Activated naive CD8-positive, alpha-beta T cell treated with anti-CD3 and anti-CD28 coated beads, Interleukin-2, amount 50 U/mL, for 16 hours (primary cell): Measurements from ENCODE around the gene COL13A1.

ENCODE experiments used
- DNase-seq: peaks from one replicate; pipeline ENCODE4 v3.0.0-alpha.2; 2020; ENCODE audit warnings: low read depth, low spot score

Gene COL13A1

DNA sequence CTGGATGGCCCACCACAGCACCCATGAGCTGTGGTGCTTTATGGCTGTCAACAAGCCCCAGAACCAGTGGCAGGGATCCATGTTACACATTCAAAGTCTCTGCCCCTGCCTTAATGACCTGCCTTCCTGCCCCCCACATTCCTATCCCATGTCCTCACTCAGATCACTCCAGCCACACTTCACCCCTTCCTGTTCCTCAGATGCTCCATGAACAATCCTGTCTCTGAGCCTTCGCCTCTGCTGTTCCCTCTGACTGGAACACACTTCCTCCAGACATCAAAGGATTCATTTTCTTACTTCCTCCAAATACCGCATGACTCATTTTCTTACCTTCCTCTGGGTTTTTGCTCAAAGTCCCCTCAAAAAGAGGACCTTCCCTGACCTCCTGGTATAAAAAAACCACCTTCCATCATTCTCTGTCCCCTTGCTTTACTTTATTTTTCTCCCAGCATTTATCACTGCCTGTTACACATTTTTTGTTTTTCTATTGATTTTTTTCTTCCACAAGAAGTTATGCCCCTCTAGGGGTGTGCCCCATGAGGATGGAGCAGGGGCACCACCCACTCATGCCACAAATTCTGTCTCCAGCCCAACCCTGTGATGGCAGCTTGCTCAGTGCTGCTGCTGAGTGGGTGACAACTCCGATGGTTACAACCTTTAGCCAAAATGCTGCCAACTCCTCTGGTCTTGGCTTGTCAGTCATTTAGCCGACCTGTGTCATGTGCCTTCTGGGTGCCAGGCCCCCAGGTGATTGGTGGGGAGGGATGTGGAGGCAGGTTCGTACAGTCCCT is 18.2 kb downstream of the COL13A1 start:
- no peak for DNase-seq

DNA sequence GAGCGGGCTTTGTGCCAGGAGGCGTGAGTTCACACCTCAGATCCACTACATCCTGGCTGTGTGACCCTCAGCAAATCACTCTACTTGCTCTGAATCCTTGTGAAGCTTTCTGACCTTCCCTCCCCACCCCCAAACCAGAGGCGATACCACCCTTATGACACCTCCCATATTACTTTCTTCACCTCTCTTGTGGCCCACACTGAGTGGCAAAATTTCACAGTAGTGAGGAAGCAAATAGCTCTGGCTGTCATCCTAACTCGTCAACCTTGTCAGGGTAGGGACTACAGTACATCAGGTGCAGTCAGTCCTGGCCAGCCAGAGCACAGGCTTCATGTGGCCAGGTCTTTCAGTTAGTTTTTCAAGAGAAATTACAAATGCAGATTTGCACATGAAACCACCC is 19.1 kb downstream of the COL13A1 start:
- no peak for DNase-seq

DNA sequence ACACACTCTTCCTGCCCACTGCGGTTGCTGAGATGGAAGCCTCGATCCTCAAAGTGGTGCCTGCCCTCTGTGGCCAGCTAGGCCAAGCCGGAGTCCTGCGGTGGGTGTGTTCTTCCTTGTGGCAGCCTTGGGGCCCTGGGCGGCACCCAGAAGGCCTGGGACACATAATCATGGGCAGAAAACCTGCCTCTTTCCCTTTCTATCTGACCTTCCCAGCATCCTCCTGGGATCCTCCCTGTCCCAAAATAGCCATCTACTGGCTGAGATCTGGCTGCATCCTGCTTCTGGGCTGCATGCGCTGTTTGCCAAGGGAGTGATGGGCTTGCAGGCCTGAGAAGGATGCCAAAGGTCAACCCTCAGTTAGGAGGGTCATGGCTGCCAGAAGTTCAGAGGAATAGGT is 23.9 kb downstream of the COL13A1 start:
- DNase-seq, result no peak

DNA sequence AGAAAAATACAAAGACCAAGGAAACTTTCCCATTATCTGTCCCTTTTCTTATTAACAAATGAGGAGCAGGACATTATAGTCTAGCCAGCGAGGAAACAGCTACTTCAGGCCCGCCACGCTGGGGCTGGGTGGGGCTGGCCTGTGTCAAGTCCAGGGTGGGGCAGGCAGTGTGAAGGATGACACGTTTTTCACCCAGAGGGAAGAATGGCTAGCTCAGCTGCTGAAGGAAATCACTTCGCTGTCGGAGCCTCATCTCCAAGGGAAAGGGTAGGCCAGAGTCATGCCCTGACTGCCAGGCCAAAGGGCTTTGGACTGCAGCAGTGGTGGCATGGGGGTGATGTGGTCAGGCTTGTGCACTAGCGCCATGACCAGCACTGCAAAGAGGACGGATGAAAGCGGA is 24.4 kb downstream of the COL13A1 start:
- no peak for DNase-seq

DNA sequence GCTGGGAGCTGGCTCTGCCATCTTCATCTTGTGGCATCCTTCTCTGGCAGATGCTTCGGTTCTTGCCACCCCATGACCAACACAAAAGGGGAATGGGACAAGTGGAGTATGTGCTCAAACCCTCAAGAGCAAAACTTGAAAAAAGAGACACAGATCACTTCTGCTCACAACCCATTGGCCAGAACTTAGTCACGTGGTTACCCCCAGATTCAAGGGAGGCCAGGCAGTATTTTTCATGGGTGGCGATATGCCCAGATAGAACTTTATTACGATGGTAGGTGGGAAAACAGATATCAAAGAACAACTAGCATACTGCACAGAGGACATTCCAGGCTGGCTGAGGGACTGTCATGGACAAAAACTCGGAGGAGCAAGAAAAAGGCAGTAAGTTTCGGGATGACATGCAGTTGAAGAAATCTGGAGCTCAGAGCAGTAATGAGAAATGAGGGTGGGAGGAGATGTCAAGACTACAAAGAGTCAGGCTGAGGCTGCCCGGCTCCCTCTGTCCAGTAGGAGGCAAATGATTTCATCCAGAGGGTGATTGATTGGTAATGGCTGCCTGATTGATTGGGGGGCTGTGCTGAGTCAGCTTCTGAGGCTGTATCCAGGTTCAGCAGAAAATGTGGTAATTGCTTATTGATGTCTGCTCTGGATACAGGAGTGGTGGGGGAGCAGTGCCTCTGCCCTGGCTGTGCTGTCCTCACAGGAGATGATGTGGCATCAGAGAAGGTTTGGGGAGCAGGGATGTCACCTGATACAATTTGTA is 25.3 kb downstream of the COL13A1 start:
- DNase-seq, result no peak

DNA sequence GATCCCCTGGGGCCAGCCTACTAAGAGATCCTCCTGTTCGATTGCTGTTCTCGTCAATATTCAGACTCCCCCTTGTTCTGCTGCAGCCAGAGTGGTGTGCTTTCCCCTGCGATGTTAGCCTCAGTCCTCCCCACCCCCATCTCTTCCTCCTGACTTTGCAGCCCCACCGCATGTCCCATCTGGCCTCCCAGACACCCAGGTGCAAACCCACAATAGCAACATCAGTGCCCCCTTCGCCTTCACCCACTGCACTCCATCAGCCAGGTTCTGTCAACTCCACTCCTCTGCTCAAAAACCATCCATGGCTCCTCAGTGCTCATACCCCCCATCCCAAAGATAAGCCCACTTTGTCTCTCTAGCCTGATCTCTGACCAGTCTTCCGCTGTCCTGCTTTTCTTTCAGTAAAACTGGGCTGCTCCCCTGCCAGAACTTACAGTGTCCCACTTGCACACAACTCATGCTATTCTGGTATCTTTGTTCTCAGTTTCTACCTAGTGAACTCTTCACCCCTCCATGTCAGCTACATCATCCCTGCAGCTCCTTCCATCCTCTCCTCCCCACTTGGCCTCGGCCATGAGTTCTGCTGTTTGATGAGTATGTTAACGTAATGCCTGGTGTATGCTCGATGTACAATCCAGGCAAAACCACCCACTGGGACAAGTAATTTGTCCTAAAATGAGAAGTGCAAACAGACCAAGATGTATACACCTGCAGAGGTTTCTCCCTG is 26.6 kb downstream of the COL13A1 start:
- DNase-seq, result no peak

DNA sequence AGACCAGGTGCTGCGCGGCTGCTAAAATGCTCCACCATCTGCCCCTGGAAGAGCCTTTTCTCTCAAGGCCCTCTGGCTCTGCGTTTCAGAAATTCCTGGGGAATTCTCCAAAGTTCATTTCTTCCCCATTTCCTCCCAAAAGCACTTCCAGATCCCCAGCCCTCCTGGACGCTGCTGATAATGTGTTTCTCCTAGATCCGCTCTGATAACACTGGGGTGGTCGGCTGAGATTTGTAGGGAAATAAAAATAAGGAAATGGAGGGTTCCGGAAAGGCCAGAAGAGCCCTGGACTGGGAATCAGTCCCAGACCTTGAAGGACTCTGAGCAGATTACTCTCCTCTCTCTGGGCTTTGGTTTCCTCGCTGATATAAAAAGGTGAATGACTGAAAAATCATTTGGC is 28.1 kb downstream of the COL13A1 start:
- DNase-seq, result no peak

DNA sequence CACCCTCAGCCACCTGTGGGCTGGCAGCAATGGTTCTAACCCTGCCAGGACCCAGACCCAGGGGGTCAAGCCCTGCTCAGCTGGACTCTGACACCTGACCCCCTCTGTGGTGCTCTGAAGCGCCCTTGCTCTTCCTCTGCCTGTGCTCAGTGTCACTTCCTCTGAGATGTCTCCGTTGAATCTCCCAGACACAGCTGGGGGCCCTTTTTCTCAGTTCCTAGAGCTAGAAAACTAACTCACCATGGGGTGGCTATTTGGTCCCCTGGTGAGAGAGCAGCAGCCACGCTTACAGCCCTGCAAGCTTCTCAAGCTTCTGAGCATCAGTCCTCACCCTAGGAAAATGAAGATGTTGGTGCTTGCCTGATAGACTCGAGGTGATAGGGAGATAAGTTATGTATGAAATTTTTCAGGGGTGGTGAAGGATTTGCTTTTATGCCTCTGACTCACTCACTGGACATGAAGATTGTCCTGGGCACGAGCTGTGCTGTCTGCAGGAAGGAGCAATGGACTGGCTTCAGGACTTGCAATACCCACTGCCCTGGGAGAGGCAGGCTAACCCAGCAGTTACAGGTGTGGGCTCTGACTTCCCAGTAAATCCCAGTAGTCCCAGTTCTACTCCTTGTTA is 29.6 kb downstream of the COL13A1 start:
- DNase-seq, result no peak

DNA sequence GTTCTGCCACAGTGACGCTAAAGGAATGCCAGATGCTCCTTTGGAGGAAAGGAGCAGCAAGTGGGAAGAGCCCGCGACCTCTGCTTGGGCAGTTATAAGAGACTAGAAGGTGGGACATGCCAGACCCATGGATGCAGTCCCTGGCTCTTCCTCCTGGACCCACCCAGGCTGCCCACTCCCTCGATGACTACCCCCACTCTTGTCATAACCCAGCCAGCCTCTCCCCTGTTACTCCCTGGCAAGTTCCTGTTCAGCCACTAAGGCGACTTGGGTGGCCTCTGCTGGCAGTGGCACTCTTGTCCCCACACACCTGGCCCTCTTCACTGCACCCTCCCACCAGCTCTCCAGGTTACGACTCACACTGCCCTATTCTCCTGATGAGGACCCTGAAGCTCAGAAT is 33.5 kb downstream of the COL13A1 start:
- no peak for DNase-seq

DNA sequence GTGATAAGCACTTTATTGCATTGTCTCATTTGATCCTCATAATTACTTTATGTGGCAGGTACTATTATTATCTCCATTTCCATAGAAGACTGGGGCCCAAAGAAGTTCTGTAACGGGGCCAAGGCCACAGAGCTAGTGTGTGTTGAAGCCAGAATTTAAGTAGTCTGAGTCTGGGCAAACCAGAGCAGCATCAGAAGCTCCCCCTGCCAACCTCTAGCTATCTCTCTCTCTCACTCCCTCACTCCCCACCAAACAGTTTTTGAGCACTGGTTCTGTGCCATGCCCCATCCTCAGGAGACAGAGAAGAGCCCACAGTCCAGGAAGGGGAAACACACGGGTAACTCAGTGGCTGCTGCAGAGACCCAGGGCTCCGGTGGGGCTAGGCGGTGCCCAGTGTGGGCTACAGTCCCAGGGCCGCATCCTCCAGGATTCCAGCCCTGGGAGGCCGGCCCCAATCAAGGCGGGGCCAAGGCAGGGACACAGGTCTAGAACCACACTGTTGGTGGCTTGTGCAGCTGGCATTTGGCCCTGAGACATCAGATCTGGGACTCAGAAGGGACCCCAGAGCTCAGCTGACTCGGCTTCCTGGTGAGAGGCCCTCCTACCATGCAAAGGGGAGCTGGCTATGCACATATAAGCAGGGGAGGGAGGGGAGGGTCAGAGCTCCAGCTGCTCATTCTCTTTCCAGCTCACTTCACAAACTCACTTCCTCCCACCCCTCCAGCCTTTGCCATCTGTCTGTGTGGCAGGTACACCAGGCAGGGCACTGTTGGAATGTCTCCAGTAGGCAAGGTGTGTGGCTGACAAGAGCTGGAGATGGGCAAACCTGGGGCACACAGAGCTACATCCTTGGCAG is 34.4 kb downstream of the COL13A1 start:
- DNase-seq, result no peak

DNA sequence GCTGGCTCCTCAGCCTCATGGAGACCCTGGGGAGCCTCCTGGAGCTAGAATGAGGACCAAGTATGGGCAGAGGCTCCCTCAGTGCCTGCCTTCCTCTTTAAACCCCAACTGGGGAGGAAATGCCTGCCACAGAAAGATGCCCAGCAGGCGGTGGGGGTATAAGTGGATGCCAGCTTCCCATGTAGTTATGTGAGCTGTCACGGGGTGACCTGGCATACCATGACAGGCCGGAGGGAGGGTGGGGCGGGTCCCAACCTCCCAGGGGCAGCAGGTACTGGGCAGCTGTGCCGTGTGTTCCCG is 35.0 kb downstream of the COL13A1 start:
- no peak for DNase-seq

DNA sequence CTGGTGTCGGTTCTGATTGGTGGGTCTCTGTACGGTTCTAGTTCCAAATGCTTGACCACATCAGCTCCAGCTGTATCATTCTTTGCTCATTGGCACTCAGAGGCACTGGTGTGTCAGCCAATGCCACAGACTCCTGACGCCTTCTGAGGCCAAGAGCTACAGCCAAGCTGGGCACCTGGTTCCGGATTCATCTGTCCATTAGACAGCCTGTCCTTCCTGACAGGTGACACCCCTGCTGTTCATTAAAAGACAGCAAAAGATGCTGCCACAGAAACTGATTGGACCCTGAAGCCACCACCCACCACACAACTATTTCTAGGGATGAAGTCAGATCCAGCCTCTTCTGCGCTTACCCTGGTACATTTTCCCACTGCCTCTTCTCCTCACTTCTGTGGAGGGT is 35.6 kb downstream of the COL13A1 start:
- no peak for DNase-seq

DNA sequence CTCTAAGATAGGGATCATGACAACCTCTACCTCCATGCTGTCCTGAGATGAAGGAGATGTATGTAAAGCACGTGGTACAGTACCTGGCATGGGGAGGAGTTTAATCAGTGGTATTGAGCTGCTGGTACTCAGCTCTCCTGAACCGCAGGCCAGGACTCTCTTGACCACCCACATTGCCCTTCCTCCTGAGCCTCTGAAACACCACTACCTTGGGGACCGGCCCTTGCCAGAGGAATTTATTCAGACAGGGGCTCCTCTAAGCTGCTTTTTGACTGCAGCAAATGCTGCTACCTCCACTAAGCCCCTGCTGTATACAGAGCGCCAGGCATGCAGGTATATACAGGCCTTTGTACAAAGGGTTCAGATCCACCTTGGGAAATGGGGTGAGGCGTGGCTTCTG is 36.7 kb downstream of the COL13A1 start:
- DNase-seq, result no peak

DNA sequence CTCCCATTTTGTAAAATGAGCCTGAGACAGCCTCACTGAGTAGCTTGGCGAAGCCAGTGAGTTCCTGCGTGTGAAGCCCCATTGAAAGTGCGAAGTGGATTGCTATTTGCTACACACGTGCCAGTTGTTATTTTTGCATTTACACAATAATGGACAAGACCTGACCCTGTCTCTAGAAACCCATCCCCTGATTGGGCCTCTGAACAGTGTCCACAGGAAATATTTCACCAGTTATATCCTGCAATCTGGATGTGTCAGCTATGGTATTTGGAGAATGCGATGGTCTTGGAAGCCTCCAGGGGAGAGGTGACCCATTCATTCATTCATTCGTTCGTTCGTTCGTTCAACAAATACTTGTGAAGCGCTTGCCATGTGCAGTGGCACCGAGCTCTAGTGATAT is 37.1 kb downstream of the COL13A1 start:
- no peak for DNase-seq

DNA sequence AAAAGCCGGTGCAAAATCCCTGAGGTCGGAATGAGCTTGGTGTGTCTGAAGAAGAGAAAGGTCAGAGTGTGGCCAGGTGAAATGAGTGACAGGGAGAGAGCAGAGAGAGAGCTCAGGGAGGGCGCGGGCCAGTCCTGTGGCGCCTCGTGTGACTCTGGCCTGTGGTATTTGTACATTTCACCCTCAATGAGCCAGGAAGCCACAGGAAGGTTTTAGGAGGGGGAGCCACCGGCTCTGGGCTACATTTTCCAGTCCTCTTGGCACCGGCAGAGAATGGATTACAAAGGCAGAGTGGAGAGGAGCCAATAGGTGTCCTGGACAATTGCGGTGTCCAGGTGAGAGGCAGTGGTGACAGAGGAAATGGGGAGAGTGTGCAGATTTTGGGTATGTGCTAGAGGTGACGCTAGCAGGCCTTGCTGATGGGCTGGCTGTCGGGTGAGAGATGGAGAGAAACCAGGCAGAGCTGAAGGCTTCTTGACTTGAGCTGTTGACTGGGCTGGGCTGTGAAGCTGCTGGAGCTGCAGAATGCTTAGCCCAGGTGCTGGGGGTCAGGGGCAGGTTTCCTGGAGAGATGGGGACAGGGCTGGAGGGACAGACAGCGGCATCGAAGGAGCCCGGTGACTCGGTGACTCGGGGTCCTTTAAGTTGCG is 38.1 kb downstream of the COL13A1 start:
- DNase-seq, result no peak

DNA sequence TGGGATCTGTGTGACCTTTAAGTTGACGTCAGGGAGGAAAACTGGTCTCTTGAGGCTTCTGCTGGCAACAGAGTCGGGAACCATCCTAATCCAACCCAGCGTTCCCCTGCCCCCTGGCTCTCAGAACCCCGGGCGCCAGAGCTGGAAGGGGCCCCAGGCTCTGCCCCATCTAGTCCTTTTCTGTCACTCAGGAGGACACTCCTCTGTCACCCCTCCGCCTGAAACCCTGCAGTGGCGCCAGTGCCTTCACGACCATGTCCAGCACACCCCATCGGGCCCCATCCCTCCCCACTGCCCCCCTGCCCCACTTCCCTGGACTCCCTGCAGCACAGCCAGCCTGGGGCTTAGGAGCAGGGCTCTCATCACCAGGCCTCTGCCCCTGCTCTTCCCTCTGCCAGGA is 39.1 kb downstream of the COL13A1 start:
- no peak for DNase-seq

DNA sequence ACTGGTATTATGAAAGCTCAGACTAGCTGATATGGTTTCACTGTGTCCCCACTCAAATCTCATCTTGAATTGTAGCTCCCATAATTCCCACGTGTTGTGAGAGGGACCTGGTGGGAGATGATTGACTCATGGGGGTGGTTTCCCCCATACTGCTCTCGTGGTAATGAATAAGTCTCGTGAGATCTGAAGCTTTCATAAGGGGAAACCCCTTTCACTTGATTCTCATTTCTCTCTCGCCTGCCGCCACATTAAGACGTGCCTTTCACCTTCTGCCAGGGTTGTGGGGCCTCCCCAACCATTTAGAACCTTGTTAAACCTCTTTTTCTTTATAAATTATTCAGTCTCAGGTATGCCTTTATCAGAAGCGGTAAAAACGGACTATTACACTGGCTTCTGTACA is 40.3 kb downstream of the COL13A1 start:
- no peak for DNase-seq

DNA sequence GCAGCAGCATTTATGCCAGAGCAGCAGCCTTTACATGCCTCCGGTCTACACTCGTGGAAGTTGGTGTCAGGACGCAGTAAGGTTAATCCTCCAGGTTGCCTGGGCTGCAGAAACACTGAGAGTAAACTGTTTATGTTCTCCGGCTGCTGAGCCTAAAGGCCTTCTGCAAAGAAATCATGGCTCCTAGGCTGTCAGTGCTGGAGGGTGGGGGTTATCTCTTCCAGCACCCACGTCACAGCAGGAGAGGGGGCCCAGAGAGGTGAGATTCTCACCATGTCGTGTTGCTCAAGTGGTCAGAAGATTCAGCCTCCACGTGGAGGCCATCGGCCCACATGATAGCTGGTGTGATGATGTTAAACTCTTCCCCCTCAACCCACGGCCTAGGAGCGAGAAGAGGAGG is 41.2 kb downstream of the COL13A1 start:
- no peak for DNase-seq

DNA sequence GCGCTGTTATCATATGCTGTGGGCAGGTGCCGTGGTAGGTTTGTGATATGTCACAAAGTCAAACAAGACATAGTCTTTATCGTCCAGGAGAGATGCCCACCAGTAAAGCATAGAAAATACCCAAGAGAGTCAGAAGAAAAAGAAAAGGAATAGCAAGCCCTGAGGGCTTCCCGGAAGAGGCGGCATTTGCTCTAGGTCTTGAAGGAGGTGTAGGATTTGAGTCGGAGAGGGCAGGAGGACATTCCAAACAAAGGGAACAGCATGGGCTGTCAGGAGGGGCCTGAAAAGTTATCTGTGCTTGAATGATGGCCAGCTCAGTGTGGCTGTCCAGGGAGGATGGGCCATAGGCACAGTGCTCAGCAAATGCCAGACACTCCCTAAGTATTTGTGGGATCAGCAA is 42.2 kb downstream of the COL13A1 start:
- DNase-seq, result no peak

DNA sequence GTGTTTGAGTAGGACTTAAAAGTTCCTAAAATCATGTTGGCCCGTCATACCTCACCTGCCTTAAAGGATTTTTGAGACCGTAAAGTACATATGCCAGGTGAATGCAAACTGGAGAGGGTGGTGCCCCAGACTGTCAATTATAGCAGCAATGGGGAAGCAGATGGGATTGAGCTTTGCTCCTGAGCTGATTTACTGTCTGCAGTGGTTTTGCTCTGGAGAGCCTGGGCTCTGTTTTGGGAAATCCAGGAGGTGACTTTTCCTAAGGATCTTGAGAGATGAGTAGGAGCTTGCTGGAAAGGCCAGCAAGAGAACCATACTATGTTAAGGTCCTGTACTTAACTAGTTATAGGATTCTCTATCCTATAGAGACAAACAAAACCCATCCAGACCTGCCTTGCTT is 43.0 kb downstream of the COL13A1 start:
- DNase-seq, result no peak
